ENCODE data around the gene RENBP. TPM values are rescaled to one million over a fixed set of nuclear protein-coding genes. Genes with fewer than 3 reads are reported as not detected.

RENBP gene
- total and polyA plus RNA-seq, 2 of the 13 experiments (the other 11 are each of a cell fraction or from before 2014, with no cell fraction given): 1.4 to 2.6 TPM

- TF ChIP-seq ZNF280D (CRISPR knock-in tag; IDR thresholded peaks at IDR 0.05) (no peak), RFX5 (IDR thresholded peaks at IDR 0.05; ENCODE audit: low read depth, low read length) (no peak), ZSCAN20 (CRISPR knock-in tag; IDR thresholded peaks at IDR 0.05; ENCODE audit: borderline replicate concordance) (no peak), ZNF224 (CRISPR knock-in tag; IDR thresholded peaks at IDR 0.05) (no peak)
Measured at GRCh38 chrX:153968255-153968654, 23.8 kb upstream of the RENBP start (continued).

- intact Hi-C loops (cut with micrococcal nuclease; ENCODE audit: unreplicated experiment) (no loop called here), in situ Hi-C loops (cut with HindIII; ENCODE audit: extremely low pct_ligation_motif_present, low pct_unique_long_range_greater_than_20kb) (no loop called here)
- Histone ChIP-seq H3K36me3 (replicated peaks in 1 of 2; ENCODE audit: control insufficient read depth in 1 of 2, insufficient read depth in 2 of 2, low read length in 2 of 2) (peaks cover 3 to 34% of the 10 kb centered on the region in 2 experiments; a peak in 4 of 5 replicates), H4K20me1 (ENCODE audit: insufficient read depth, low read length) (peaks cover 48% of the 10 kb centered on the region), H3K9ac (ENCODE audit: insufficient read depth, low read depth, low read length) (no peak overlapping the region), H3K9me3 (ENCODE audit: low read length) (no peaks in the 10 kb centered on the region), H2AFZ (ENCODE audit: low read length) (no peak overlapping the region), H3K27me3 (ENCODE audit: control insufficient read depth in 1 of 2, insufficient read depth in 2 of 2, low read length in 2 of 2) (no peaks in the 10 kb centered on the region; a peak in 1 of 5 replicates), H3K27ac (ENCODE audit: extremely low read length, insufficient read depth, low read length) (no peak overlapping the region), H3K4me3 (replicated peaks in 1 of 3; ENCODE audit: insufficient read depth in 1 of 3, low read depth in 2 of 3, low read length in 3 of 3) (no peak overlapping the region; a peak in 1 of 6 replicates), H3K79me2 (ENCODE audit: insufficient read depth, low read length) (peaks cover 66% of the 10 kb centered on the region), H3K4me1 (ENCODE audit: insufficient read depth, low read length) (peaks cover 36% of the 10 kb centered on the region), H3K4me2 (ENCODE audit: low read depth, low read length) (peak overlapping the region; percentile 88)
- WGBS (ENCODE audit: low lambda C conversion rate): 82% methylated on average over 5 of the region's 16 CpGs
- TSS peak; percentile 12 for BruUV-seq (replicated peaks)
- CTCF ChIA-PET (ENCODE audit: low intra/inter-chr PET ratio, low total read pairs): no interaction called here
- peak; percentile 82 for TF ChIP-seq ZBTB33 (CRISPR knock-in tag; IDR thresholded peaks at IDR 0.05)
- TF ChIP-seq FUBP1 (CRISPR knock-in tag; IDR thresholded peaks at IDR 0.05; ENCODE audit: borderline replicate concordance): no peak
- no peak for ATAC-seq
- FAIRE-seq: no peak
- POLR2A ChIA-PET: interaction anchor here (1.4 to 1.7 kb wide), 3 partner anchors 9 to 45 kb away, joined by 3 to 5 read pairs (median 4); no protein-coding TSS in a partner anchor
- no peak for DNase-seq (ENCODE audit: low spot score)
Measured at GRCh38 chrX:153967536-153968224, 23.2 kb upstream of the RENBP start.

Data from HepG2 (cell line).